ENCODE measurements around the gene ANKMY1. TPM values are rescaled to one million over a fixed set of nuclear protein-coding genes. Genes with fewer than 3 reads are reported as not detected.

The ANKMY1 gene
- polyA plus RNA-seq, 2 of the 4 experiments (the other 2 are of a cell fraction), result 10.6 to 16.5 TPM

GRCh38 chr2:240434728-240435456 is 122.9 kb downstream of the ANKMY1 start:
- FAIRE-seq, result no peak
- ChIA-PET CTCF (interaction anchor here (0.6 to 3.3 kb wide), 5 partner anchors 8 to 202 kb away, joined by 3 to 52 read pairs (median 4); no protein-coding TSS in a partner anchor), POLR2A (interaction anchor here (0.8 to 3.3 kb wide), 7 partner anchors 48 to 202 kb away, joined by 3 to 22 read pairs (median 7); no protein-coding TSS in a partner anchor)
- ATAC-seq, result peak; percentile 39 to 51
- Histone ChIP-seq H3K27ac (peak overlapping the region; percentile 97 to 99), H3K4me3 (peak overlapping the region; percentile 90), H3K4me1 (peaks cover 48% of the 10 kb centered on the region), H3K4me2 (peak overlapping the region; percentile 97), H3K9me3 (no peaks in the 10 kb centered on the region)
- 4% methylated on average over 7 of the region's 71 CpGs for WGBS (ENCODE audit: missing lambda C conversion rate)
- DNase-seq (ENCODE audit: low read depth in 1 of 2, low spot score in 1 of 2), result peak; percentile 90 to 91
- TF ChIP-seq GATA3 (IDR thresholded peaks at IDR 0.05; ENCODE audit: borderline replicate concordance) (peak; percentile 30; the same call in 1 of the 2 replicates), CHD2 (IDR thresholded peaks at IDR 0.05; ENCODE audit: low read length, partially characterized antibody) (peak; percentile 30), POLR2A (IDR thresholded peaks at IDR 0.05; ENCODE audit: low read length) (peak; percentile 60), RAD21 (conservative IDR thresholded peaks at IDR 0.05 in 1 of 2, IDR thresholded peaks at IDR 0.05 in 1 of 2) (0 out of 5 replicates have a peak, but pooled peaks of 1 of the 2 experiments have one; percentile 11), KDM1A (IDR thresholded peaks at IDR 0.05; ENCODE audit: low read depth) (no peak), BHLHE40 (IDR thresholded peaks at IDR 0.05; ENCODE audit: low read depth, low read length) (no peak), CHD4 (IDR thresholded peaks at IDR 0.05; ENCODE audit: borderline replicate concordance) (no peak), EP300 (IDR thresholded peaks at IDR 0.05) (peak in 1 of 2 experiments; percentile 31; a peak in 1 of 5 replicates), JUN (IDR thresholded peaks at IDR 0.05) (peak in 1 of 2 experiments; percentile 79; a peak in 3 of 5 replicates), BCL3 (IDR thresholded peaks at IDR 0.05) (peak; percentile 77; the same call in 2 of the 3 replicates), PHF8 (IDR thresholded peaks at IDR 0.05; ENCODE audit: borderline replicate concordance, low read depth) (peak; percentile 66; the same call in 1 of the 2 replicates), E2F6 (IDR thresholded peaks at IDR 0.05; ENCODE audit: borderline replicate concordance, low read depth) (peak; percentile 70), MAX (IDR thresholded peaks at IDR 0.05) (peak; percentile 8)

- ATAC-seq, result peak; percentile 35 to 59
- FAIRE-seq, result no peak
- ChIA-PET POLR2A (interaction anchor here (0.8 to 3.3 kb wide), 5 partner anchors 47 to 201 kb away, joined by 3 to 22 read pairs (median 7); no protein-coding TSS in a partner anchor), CTCF (interaction anchor here (1.2 to 3.3 kb wide), 3 partner anchors 8 to 202 kb away, joined by 3 to 52 read pairs (median 18); no protein-coding TSS in a partner anchor)
- Histone ChIP-seq H3K27ac (peak overlapping the region; percentile 97 to 99), H3K9me3 (no peaks in the 10 kb centered on the region), H3K4me3 (peak overlapping the region; percentile 90), H3K4me1 (peaks cover 48% of the 10 kb centered on the region), H3K4me2 (peak overlapping the region; percentile 97)
- peak; percentile 83 to 84 for DNase-seq (ENCODE audit: low read depth in 1 of 2, low spot score in 1 of 2)
- WGBS (ENCODE audit: missing lambda C conversion rate), result 39% methylated on average over 14 of the region's 16 CpGs
- TF ChIP-seq HOXB5 (CRISPR knock-in tag; IDR thresholded peaks at IDR 0.05) (no peak; the same call in 1 of the 2 replicates), FOSL2 (IDR thresholded peaks at IDR 0.05) (peak; percentile 70), FOSL2 (CRISPR knock-in tag; IDR thresholded peaks at IDR 0.05) (peak; percentile 92), ESRRA (IDR thresholded peaks at IDR 0.05; ENCODE audit: borderline replicate concordance, low read length) (no peak), POLR2AphosphoS2 (conservative IDR thresholded peaks at IDR 0.05; ENCODE audit: low read length) (no peak), SMC3 (IDR thresholded peaks at IDR 0.05) (no peak), MAFK (IDR thresholded peaks at IDR 0.05; ENCODE audit: partially characterized antibody) (peak; percentile 47), GATA3 (IDR thresholded peaks at IDR 0.05; ENCODE audit: borderline replicate concordance) (peak; percentile 37; the same call in 1 of the 2 replicates), POLR2A (IDR thresholded peaks at IDR 0.05; ENCODE audit: low read length) (peak; percentile 54), ZFP36 (IDR thresholded peaks at IDR 0.05; ENCODE audit: borderline replicate concordance, partially characterized antibody) (no peak), KDM5A (IDR thresholded peaks at IDR 0.05) (no peak), RAD21 (conservative IDR thresholded peaks at IDR 0.05 in 1 of 2, IDR thresholded peaks at IDR 0.05 in 1 of 2) (0 out of 5 replicates have a peak, but pooled peaks have one; percentile 0 to 26), CBX2 (IDR thresholded peaks at IDR 0.05; ENCODE audit: borderline replicate concordance, low read depth) (no peak), BHLHE40 (IDR thresholded peaks at IDR 0.05; ENCODE audit: low read depth, low read length) (no peak), EHMT2 (IDR thresholded peaks at IDR 0.05; ENCODE audit: low read depth) (no peak), CBX8 (IDR thresholded peaks at IDR 0.05) (no peak), ATOH8 (CRISPR knock-in tag; IDR thresholded peaks at IDR 0.05; ENCODE audit: low read depth) (peak; percentile 50; the same call in 1 of the 2 replicates), PBX3 (IDR thresholded peaks at IDR 0.05) (0 out of 2 replicates have a peak, but pooled peaks have one; percentile 1), MYC (IDR thresholded peaks at IDR 0.05; ENCODE audit: borderline replicate concordance, low read length) (peak; percentile 46; the same call in 1 of the 2 replicates)
These were observed 123.6 kb downstream of the ANKMY1 start for GRCh38 chr2:240433973-240434727.
